Suprapubic skin (tissue), 4 donors: ENCODE data around the gene CAB39L.

Experiments used
- CTCF ChIP-seq, 2 donors: fragments of 200-600 bp in 1 of 2; fragments of 450-650 bp in 1 of 2; sonication (generic) in 1 of 2; IDR thresholded peaks; one replicate each; pipeline ENCODE4 v1.5.1; 2016 to 2019; ENCODE audit warnings: antibody characterized with exemption in 2 of 2, mild to moderate bottlenecking in 1 of 2, moderate library complexity in 1 of 2
- EP300 ChIP-seq: sonication (generic); formaldehyde crosslinking; IDR thresholded peaks from one replicate; pipeline ENCODE4 v1.6.1; 2017; ENCODE audit warnings: antibody characterized with exemption
- POLR2A ChIP-seq, 2 donors: fragments of 450-650 bp; IDR thresholded peaks; one replicate each; pipeline ENCODE4 v1.6.1; 2017; ENCODE audit warnings: antibody characterized with exemption in 2 of 2, mild to moderate bottlenecking in 2 of 2, moderate library complexity in 2 of 2
- POLR2AphosphoS5 ChIP-seq, 3 donors: sonication (generic); formaldehyde crosslinking; IDR thresholded peaks; one replicate each; pipeline ENCODE4 v1.6.1; 2017; ENCODE audit warnings: antibody characterized with exemption in 3 of 3

- TF ChIP-seq EP300 (no peak), CTCF (IDR thresholded peaks at IDR 0.05) (no peak), POLR2A (IDR thresholded peaks at IDR 0.05) (no peak), POLR2AphosphoS5 (IDR thresholded peaks at IDR 0.05) (no peak)
These were observed 148.6 kb downstream of the CAB39L start for GRCh38 chr13:49295244-49295643.
